ENCODE data around the gene PAOX. TPM values are rescaled to one million over a fixed set of nuclear protein-coding genes. Genes with fewer than 3 reads are reported as not detected.
"Not testable (repeated sequence)": the region's sequence is repeated elsewhere in the genome, so short reads cannot be mapped to it uniquely, and the experiment has no call there.

Gene PAOX
- total RNA-seq, 2 donors from 2014 or later, result 2.4 to 3.5 TPM

GRCh38 chr10:133364645-133365431 is 14.2 kb upstream of the PAOX start:
- H3K4me3 ChIP-seq, result no peak overlapping the region
- no peaks in the 10 kb centered on the region for H3K9me3 ChIP-seq
- no peaks in the 10 kb centered on the region for H3K27me3 ChIP-seq
- no peak for TF ChIP-seq CTCF (IDR thresholded peaks at IDR 0.05)
- H3K36me3 ChIP-seq, result peaks cover 60% of the 10 kb centered on the region
- DNase-seq (ENCODE audit: low spot score), result no peak
- no peak overlapping the region for H3K27ac ChIP-seq
- no peaks in the 10 kb centered on the region for H3K4me1 ChIP-seq

DNA sequence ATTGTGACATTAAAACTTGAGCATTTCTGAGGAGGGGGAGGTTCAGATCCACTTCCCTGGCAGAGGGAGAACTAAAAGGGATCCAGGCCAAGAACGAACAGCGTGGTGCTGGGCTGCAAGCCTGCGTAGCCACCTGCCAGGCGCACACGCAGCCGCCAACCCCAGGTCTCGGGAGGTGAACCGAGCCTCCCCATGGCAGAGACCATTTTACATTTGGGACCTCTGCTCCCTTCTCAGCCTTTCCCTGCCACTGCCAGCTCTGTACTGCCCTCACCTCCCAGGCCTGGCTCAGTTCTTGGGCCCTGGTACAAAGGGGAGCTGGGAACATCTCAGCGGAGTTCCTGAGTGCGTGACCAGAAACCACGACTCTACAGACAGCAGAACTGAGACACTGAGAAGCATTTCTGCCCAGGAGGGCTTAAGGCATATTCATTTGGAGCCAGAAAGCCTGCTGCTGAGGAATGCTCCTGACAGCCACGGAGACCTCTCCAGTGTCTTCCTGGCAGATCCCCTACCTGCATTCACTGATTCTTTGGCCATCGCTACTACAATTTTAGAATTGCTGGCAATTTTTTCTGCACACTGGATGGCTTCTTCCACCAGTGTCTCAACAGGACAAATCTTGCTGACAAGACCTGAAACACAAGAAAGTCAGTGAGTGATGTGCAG is 13.5 kb upstream of the PAOX start:
- no peak overlapping the region for H3K27ac ChIP-seq
- TF ChIP-seq CTCF (IDR thresholded peaks at IDR 0.05), result no peak
- H3K36me3 ChIP-seq, result peaks cover 68% of the 10 kb centered on the region
- no peak for DNase-seq (ENCODE audit: low spot score)
- no peaks in the 10 kb centered on the region for H3K4me1 ChIP-seq
- no peak overlapping the region for H3K4me3 ChIP-seq
- no peaks in the 10 kb centered on the region for H3K9me3 ChIP-seq
- H3K27me3 ChIP-seq, result no peaks in the 10 kb centered on the region

GRCh38 chr10:133366130-133366478 is 13.0 kb upstream of the PAOX start:
- Histone ChIP-seq H3K4me3 (no peak overlapping the region), H3K27me3 (no peaks in the 10 kb centered on the region), H3K9me3 (no peaks in the 10 kb centered on the region), H3K36me3 (peaks cover 70% of the 10 kb centered on the region), H3K27ac (no peak overlapping the region), H3K4me1 (no peaks in the 10 kb centered on the region)
- DNase-seq (ENCODE audit: low spot score), result no peak
- no peak for TF ChIP-seq CTCF (IDR thresholded peaks at IDR 0.05)

GRCh38 chr10:133366751-133367150 is 12.3 kb upstream of the PAOX start:
- no peak overlapping the region for H3K27ac ChIP-seq
- peaks cover 0 to under 1% of the 10 kb centered on the region in 2 donors for H3K4me1 ChIP-seq
- no peaks in the 10 kb centered on the region for H3K27me3 ChIP-seq
- no peak for TF ChIP-seq CTCF (IDR thresholded peaks at IDR 0.05)
- no peak overlapping the region for H3K4me3 ChIP-seq
- no peak for DNase-seq (ENCODE audit: low spot score)
- peaks cover 70% of the 10 kb centered on the region for H3K36me3 ChIP-seq
- no peaks in the 10 kb centered on the region for H3K9me3 ChIP-seq

GRCh38 chr10:133367461-133367860 is 11.6 kb upstream of the PAOX start:
- not testable (repeated sequence) for H3K4me1 ChIP-seq; H3K9me3 ChIP-seq; DNase-seq (ENCODE audit: low spot score); H3K27ac ChIP-seq; H3K4me3 ChIP-seq; H3K27me3 ChIP-seq
- peaks cover 68% of the 10 kb centered on the region for H3K36me3 ChIP-seq

DNA sequence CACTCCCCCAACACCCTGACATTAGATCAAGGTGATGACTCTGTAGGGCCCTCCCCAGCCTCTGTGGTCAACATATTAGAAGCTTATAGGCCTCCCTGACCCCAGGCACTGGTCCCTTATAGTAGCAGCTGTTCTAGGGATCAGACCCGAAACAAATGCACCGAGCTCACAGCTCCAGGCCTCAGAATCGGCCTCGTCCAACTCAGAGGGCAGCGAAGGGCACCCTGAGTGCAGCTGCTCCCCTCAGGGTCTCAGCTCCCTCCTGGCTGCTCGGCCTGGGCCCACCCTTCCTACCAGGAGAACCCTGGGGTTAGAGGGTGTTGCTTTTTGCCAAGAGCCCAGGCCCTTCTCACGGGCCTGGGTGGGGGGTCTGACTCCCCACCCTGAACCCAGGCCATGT is 10.9 kb upstream of the PAOX start:
- Histone ChIP-seq H3K36me3 (peaks cover 63% of the 10 kb centered on the region), H3K4me3 (no peak overlapping the region), H3K27me3 (no peaks in the 10 kb centered on the region), H3K9me3 (no peaks in the 10 kb centered on the region), H3K4me1 (peaks cover 0 to 9% of the 10 kb centered on the region in 2 donors), H3K27ac (no peak overlapping the region)
- DNase-seq (ENCODE audit: low spot score), result no peak
- TF ChIP-seq CTCF (IDR thresholded peaks at IDR 0.05), result no peak

Data from right atrium auricular region (tissue), 2 donors.